Measurements from ENCODE around the gene MASP2. TPM values are rescaled to one million over a fixed set of nuclear protein-coding genes. Genes with fewer than 3 reads are reported as not detected.

The MASP2 gene
- total and polyA plus RNA-seq, 2 of the 8 experiments (the other 6 are each of a cell fraction or from before 2014, with no cell fraction given) = 0.54 to 1.2 TPM

DNA sequence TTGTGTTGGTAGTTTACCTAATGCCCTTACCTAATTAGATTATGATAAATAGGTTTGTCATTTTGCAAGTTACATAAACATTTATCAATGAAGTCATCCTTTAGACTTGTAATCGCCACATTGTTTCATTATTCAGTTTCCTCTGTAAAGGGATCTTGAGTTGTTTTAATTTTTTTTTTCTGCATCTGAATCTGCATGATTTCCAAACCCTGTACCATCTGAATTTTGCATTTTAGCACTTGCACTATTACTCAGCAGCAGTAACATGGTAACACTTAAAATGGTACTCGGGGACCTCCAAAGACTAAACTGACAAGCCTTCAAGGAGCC is 22.2 kb downstream of the MASP2 start:
- Histone ChIP-seq H2BK12ac (ENCODE audit: low read depth, low read length) (no peak overlapping the region), H2BK5ac (ENCODE audit: low read depth, low read length) (no peak overlapping the region), H4K91ac (replicated peaks; ENCODE audit: insufficient read length, low read length) (no peak overlapping the region), H3K9me3 (ENCODE audit: insufficient read depth in 2 of 2, low read depth in 1 of 2, low read length in 1 of 2) (no peaks in the 10 kb centered on the region; a peak in 1 of 4 replicates), H2BK15ac (ENCODE audit: low read length) (no peak overlapping the region), H2BK120ac (replicated peaks; ENCODE audit: low read depth, low read length) (no peak overlapping the region), H3K23me2 (ENCODE audit: low read depth, low read length) (no peaks in the 10 kb centered on the region), H3K4me2 (ENCODE audit: insufficient read depth in 1 of 2, low read depth in 2 of 2, low read length in 2 of 2) (no peak overlapping the region), H3K4me1 (replicated peaks in 1 of 4; ENCODE audit: control insufficient read depth in 3 of 4, insufficient read depth in 4 of 4, low read length in 3 of 4) (no peaks in the 10 kb centered on the region; a peak in 1 of 7 replicates), H3K4me3 (ENCODE audit: extremely low read depth in 1 of 4, insufficient read depth in 2 of 4, low read depth in 3 of 4, low read length in 4 of 4) (no peak overlapping the region), H3K27me3 (replicated peaks in 1 of 4; ENCODE audit: control insufficient read depth in 3 of 4, extremely low read depth in 1 of 4, insufficient read depth in 3 of 4, low read length in 3 of 4) (no peaks in the 10 kb centered on the region), H3K79me2 (ENCODE audit: control insufficient read depth in 1 of 2, insufficient read depth in 2 of 2, low read length in 2 of 2) (no peaks in the 10 kb centered on the region), H3K56ac (replicated peaks; ENCODE audit: insufficient read length, low read depth, low read length) (no peak overlapping the region), H2BK20ac (ENCODE audit: low read length) (no peak overlapping the region), H3K79me1 (ENCODE audit: low read depth, low read length) (no peaks in the 10 kb centered on the region; the same call in 1 of the 2 replicates), H3K18ac (ENCODE audit: extremely low read depth, low read length) (no peak overlapping the region), H4K8ac (ENCODE audit: extremely low read depth, insufficient read depth, low read length) (no peak overlapping the region), H2AK5ac (ENCODE audit: low read depth, low read length) (no peak overlapping the region), H3K9ac (replicated peaks in 1 of 4; ENCODE audit: extremely low read depth in 1 of 4, low read depth in 3 of 4, low read length in 3 of 4) (no peak overlapping the region), H3K4ac (replicated peaks; ENCODE audit: insufficient read length, low read depth, low read length) (no peak overlapping the region), H3K36me3 (ENCODE audit: control insufficient read depth in 2 of 4, insufficient read depth in 4 of 4, low read length in 3 of 4) (peaks cover 21 to 77% (median 48%) of the 10 kb centered on the region in 4 experiments), H3K27ac (ENCODE audit: low read depth, low read length) (no peak overlapping the region), H3K23ac (ENCODE audit: insufficient read length) (no peak overlapping the region), H3K14ac (ENCODE audit: insufficient read length) (no peak overlapping the region), H4K5ac (ENCODE audit: insufficient read length, low read depth, low read length) (no peak overlapping the region), H4K20me1 (replicated peaks in 1 of 2; ENCODE audit: control insufficient read depth in 1 of 2, insufficient read depth in 2 of 2, low read length in 2 of 2) (peaks cover 3 to 10% of the 10 kb centered on the region in 2 experiments), H2AFZ (ENCODE audit: low read length) (no peak overlapping the region)
- WGBS, 2 experiments (ENCODE audit: extremely low coverage in 1 of 2, insufficient coverage in 1 of 2, insufficient read length in 1 of 2, insufficient replicate concordance in 2 of 2, low coverage in 1 of 2, low lambda C conversion rate in 2 of 2, missing lambda C conversion rate in 1 of 2) = 92% methylated on average over 2 of the region's 2 CpGs; no CpG with 5 or more reads in 1 of the 2 experiments
- no peak for FAIRE-seq
- no peak for DNase-seq (ENCODE audit: low read depth in 1 of 2, low spot score in 2 of 2)
- POLR2A ChIA-PET (ENCODE audit: partially characterized antibody) = interaction anchor here (2.1 to 2.8 kb wide), 2 partner anchors 10 to 12 kb away, joined by 9 to 18 read pairs; partner anchors contain the start of gene TARDBP
- CTCF ChIA-PET (ENCODE audit: partially characterized antibody) = interaction anchor here (0.8 kb wide), 1 partner anchor 19 kb away, joined by 3 read pairs; no protein-coding TSS in a partner anchor
- no peak for TF ChIP-seq MAX (IDR thresholded peaks at IDR 0.05)
- no peak for TF ChIP-seq SIX5 (IDR thresholded peaks at IDR 0.05; ENCODE audit: low read depth, low read length)
- no peak for TF ChIP-seq KDM5A (IDR thresholded peaks at IDR 0.05; ENCODE audit: low read length)
- no peak for TF ChIP-seq POU5F1 (IDR thresholded peaks at IDR 0.05; ENCODE audit: low read depth, low read length)
- no peak for TF ChIP-seq SP2 (IDR thresholded peaks at IDR 0.05; ENCODE audit: low read length)
- no peak for TF ChIP-seq SUZ12 (IDR thresholded peaks at IDR 0.05; ENCODE audit: low read length)
